GM12801 (cell line): ENCODE measurements around the gene CNOT6L.

Source experiments
- TF ChIP-seq, protein P1 (sequence below): IDR thresholded peaks from one replicate; pipeline ENCODE4 v1.5.1; 2011; ENCODE audit warnings: control low read depth; ENCODE audit not compliant: insufficient read length; ENCODE audit errors: extremely low read depth

Gene CNOT6L

GRCh38 chr4:77819404-77819842, 255 bp upstream of the CNOT6L start:
- TF ChIP-seq, protein P1, sequence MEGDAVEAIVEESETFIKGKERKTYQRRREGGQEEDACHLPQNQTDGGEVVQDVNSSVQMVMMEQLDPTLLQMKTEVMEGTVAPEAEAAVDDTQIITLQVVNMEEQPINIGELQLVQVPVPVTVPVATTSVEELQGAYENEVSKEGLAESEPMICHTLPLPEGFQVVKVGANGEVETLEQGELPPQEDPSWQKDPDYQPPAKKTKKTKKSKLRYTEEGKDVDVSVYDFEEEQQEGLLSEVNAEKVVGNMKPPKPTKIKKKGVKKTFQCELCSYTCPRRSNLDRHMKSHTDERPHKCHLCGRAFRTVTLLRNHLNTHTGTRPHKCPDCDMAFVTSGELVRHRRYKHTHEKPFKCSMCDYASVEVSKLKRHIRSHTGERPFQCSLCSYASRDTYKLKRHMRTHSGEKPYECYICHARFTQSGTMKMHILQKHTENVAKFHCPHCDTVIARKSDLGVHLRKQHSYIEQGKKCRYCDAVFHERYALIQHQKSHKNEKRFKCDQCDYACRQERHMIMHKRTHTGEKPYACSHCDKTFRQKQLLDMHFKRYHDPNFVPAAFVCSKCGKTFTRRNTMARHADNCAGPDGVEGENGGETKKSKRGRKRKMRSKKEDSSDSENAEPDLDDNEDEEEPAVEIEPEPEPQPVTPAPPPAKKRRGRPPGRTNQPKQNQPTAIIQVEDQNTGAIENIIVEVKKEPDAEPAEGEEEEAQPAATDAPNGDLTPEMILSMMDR, result no peak

- TF ChIP-seq, protein P1, result no peak
Measured at GRCh38 chr4:77818073-77818601, 1.0 kb downstream of the CNOT6L start.

- TF ChIP-seq, protein P1, result no peak
Measured at GRCh38 chr4:77817304-77818072, 1.7 kb downstream of the CNOT6L start.

- TF ChIP-seq, protein P1, result no peak
Measured at GRCh38 chr4:77816546-77816945, 2.6 kb downstream of the CNOT6L start.

DNA sequence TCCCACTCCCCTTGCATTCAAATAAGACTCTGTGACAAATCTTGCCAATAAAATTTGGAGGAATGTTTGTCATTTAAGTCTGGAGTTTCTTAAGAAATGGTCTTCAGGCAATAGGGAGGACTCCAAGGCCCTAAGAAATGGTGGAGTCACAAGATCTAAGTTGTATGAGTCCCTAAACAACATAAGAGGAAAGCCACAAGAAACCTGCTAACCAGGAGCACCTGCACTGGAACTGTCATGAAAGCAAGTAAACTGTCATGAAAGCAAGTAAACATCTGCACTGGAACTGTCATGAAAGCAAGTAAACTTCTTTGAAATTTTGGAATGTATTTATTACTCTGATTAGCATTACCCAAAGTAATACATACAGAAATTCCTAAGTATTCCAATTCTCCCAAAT, 3.5 kb downstream of the CNOT6L start:
- TF ChIP-seq, protein P1, result no peak

GRCh38 chr4:77805840-77806239, 13.3 kb downstream of the CNOT6L start:
- TF ChIP-seq, protein P1, result no peak

- TF ChIP-seq, protein P1, result no peak
Measured at GRCh38 chr4:77804471-77804870, 14.7 kb downstream of the CNOT6L start.
